Keratinocyte (primary cell): Measurements from ENCODE around the gene PPFIBP2.

Source experiments
- EZH2 ChIP-seq: IDR thresholded peaks from one replicate; pipeline ENCODE4 v1.6.1; 2012; ENCODE audit warnings: inconsistent platforms, mild to moderate bottlenecking, low read length, moderate library complexity
- TF ChIP-seq, protein P1 (sequence below), 3 experiments: IDR thresholded peaks in 1 of 3; conservative IDR thresholded peaks in 1 of 3; optimal IDR thresholded peaks in 1 of 3; 2 replicates in 2 of 3; 3 replicates in 1 of 3; pipeline versions ENCODE3 to v1.5.1; 2011; ENCODE audit warnings: low read length in 3 of 3, mild to moderate bottlenecking in 3 of 3, moderate library complexity in 2 of 3, control low read depth in 1 of 3, inconsistent platforms in 1 of 3; ENCODE audit not compliant: insufficient read depth in 2 of 3; ENCODE audit errors: extremely low read depth in 1 of 3

GRCh38 chr11:7559398-7560283 is 45.8 kb downstream of the PPFIBP2 start:
- TF ChIP-seq, protein P1, sequence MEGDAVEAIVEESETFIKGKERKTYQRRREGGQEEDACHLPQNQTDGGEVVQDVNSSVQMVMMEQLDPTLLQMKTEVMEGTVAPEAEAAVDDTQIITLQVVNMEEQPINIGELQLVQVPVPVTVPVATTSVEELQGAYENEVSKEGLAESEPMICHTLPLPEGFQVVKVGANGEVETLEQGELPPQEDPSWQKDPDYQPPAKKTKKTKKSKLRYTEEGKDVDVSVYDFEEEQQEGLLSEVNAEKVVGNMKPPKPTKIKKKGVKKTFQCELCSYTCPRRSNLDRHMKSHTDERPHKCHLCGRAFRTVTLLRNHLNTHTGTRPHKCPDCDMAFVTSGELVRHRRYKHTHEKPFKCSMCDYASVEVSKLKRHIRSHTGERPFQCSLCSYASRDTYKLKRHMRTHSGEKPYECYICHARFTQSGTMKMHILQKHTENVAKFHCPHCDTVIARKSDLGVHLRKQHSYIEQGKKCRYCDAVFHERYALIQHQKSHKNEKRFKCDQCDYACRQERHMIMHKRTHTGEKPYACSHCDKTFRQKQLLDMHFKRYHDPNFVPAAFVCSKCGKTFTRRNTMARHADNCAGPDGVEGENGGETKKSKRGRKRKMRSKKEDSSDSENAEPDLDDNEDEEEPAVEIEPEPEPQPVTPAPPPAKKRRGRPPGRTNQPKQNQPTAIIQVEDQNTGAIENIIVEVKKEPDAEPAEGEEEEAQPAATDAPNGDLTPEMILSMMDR (optimal IDR thresholded peaks at IDR 0.05 in 1 of 3, IDR thresholded peaks at IDR 0.05 in 1 of 3, conservative IDR thresholded peaks at IDR 0.05 in 1 of 3; ENCODE audit: extremely low read depth in 1 of 3, insufficient read depth in 2 of 3, low read length in 3 of 3), result no peak
- TF ChIP-seq EZH2, result no peak
